Activated T-cell treated with anti-CD3 and anti-CD28 coated beads, Interleukin-2, amount 50 U/mL, for 72 hours (primary cell): ENCODE measurements around the gene MAPKAPK3. TPM values are rescaled to one million over a fixed set of nuclear protein-coding genes. Genes with fewer than 3 reads are reported as not detected.

Source experiments
- ATAC-seq, 2 donors: fragments of 150-1000 bp; cut with Tn5 transposase; replicated peaks in 1 of 2; 2 replicates each; pipeline ENCODE4 v1.10.0; 2021; ENCODE audit warnings: moderate library complexity in 2 of 2, mild to moderate bottlenecking in 1 of 2
- DNase-seq, 2 donors: peaks; one replicate each; pipeline ENCODE4 v3.0.0; 2021 to 2022; ENCODE audit warnings: mixed read lengths in 1 of 2
- H3K27ac Mint-ChIP-seq: one replicate; pipeline ENCODE4 v1.8.0; 2022; ENCODE audit warnings: mild to moderate bottlenecking, moderate library complexity, mixed read lengths
- H3K27me3 Mint-ChIP-seq: one replicate; pipeline ENCODE4 v1.8.0; 2022; ENCODE audit warnings: low read depth, mixed read lengths
- H3K36me3 Mint-ChIP-seq, 2 donors: one replicate each; pipeline ENCODE4 v1.8.0; 2022; ENCODE audit warnings: mixed read lengths in 2 of 2, mild to moderate bottlenecking in 1 of 2; ENCODE audit not compliant: insufficient read depth in 2 of 2
- H3K4me1 Mint-ChIP-seq: one replicate; pipeline ENCODE4 v1.8.0; 2022; ENCODE audit warnings: low read depth, mixed read lengths
- H3K4me3 Mint-ChIP-seq, 2 donors: one replicate each; pipeline ENCODE4 v1.8.0; 2022; ENCODE audit warnings: mild to moderate bottlenecking in 2 of 2, mixed read lengths in 2 of 2, moderate library complexity in 2 of 2
- H3K9me3 Mint-ChIP-seq, 2 donors: one replicate each; pipeline ENCODE4 v1.8.0; 2022; ENCODE audit warnings: mixed read lengths in 2 of 2
- total RNA-seq, 2 donors: library from RNA; stranded (reverse); gene quantifications; one replicate each; pipeline ENCODE4 v1.2.3, GENCODE V29; 2022

Gene MAPKAPK3
- total RNA-seq, 2 donors from 2014 or later: 116 to 129 TPM

DNA sequence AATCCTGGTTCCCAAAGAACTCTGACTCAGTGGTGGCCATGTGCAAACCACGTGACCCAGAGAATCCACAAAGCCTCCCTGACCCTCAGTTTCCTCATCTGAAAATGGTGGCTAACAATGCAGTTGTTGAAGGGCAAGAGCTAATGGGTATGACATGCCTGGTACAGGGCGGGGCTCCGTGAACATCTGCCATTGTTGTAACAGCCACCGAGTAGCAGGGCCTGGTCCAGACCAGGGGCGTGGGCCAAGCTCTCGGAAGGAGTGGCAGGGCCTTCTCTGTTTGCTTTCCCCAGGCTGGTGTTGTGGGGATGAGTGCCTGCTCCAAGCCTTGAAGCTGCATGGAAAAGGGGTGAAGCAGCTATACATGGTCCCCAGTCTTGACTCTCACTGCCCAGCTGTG lies 13.4 kb downstream of the MAPKAPK3 start:
- Mint-ChIP-seq H3K36me3 (peaks cover 2 to 20% of the 10 kb centered on the region in 2 donors), H3K9me3 (no peaks in the 10 kb centered on the region), H3K27ac (no peak overlapping the region), H3K27me3 (no peaks in the 10 kb centered on the region), H3K4me1 (peaks cover 94% of the 10 kb centered on the region), H3K4me3 (peak overlapping the region in 1 of 2 donors; percentile 46)
- no peak for DNase-seq
- ATAC-seq: no peak

DNA sequence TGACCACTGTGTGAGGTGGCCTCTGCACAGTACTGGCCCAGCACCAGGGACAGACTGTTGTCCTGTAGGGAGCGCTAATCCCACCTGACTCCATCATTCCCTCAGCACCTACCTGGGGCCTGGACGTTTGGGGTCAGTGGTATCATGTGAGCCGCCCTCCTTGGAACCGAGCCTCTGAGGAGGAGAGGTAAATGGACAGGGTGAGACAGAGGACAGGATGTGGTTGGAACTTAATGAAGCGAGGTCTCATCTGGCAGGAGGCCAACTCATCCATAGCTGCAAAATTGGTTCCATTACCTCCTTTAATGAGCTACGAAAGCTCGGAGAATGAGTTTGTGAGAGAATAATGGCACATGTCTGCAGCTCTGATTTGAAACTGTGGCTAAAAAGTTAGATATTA lies 13.9 kb downstream of the MAPKAPK3 start:
- Mint-ChIP-seq H3K9me3 (no peaks in the 10 kb centered on the region), H3K4me1 (peaks cover 93% of the 10 kb centered on the region), H3K27ac (no peak overlapping the region), H3K36me3 (peaks cover 2 to 20% of the 10 kb centered on the region in 2 donors), H3K27me3 (no peaks in the 10 kb centered on the region), H3K4me3 (peak overlapping the region in 1 of 2 donors; percentile 19)
- DNase-seq: no peak
- no peak for ATAC-seq

- peak overlapping the region; percentile 97 for H3K27ac Mint-ChIP-seq
- DNase-seq (no peak), ATAC-seq (peak; percentile 46 to 66)
- H3K9me3 Mint-ChIP-seq: no peaks in the 10 kb centered on the region
- H3K27me3 Mint-ChIP-seq: no peaks in the 10 kb centered on the region
- peaks cover 94% of the 10 kb centered on the region for H3K4me1 Mint-ChIP-seq
- H3K4me3 Mint-ChIP-seq: peak overlapping the region; percentile 26 to 78
- H3K36me3 Mint-ChIP-seq: peaks cover 2 to 17% of the 10 kb centered on the region in 2 donors
Measured at GRCh38 chr3:50632450-50632849, 15.5 kb downstream of the MAPKAPK3 start.

DNA sequence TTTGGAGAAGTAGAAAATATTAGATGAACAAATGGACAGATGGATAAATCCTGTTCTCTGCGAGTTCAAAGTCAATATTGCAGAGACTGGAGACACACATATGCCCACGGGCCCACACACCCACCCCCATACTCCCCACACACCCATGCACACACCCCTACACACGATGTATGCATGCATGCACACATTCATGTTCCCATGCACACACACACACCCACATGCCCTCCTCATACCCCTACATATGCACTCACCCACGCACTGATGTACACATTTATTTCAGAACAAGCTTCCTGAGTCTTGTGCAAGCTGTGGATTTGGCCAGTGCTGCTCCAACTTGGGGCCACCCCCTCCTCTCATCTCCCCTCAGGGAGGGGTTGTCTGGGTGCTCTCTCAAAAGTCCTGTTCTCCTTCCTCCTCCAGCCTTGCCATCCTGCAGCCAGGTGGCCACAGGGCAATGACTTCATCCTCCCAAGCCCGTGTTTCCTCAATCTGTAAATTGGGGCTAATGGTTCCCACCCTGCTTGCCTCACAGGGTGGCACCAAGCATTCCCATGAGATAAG lies 16.4 kb downstream of the MAPKAPK3 start:
- no peak overlapping the region for H3K4me3 Mint-ChIP-seq
- no peak for ATAC-seq

GRCh38 chr3:50635066-50635465 lies 18.1 kb downstream of the MAPKAPK3 start:
- Mint-ChIP-seq H3K27me3 (no peaks in the 10 kb centered on the region), H3K4me1 (peaks cover 83% of the 10 kb centered on the region), H3K9me3 (no peaks in the 10 kb centered on the region), H3K36me3 (peaks cover 2 to 19% of the 10 kb centered on the region in 2 donors), H3K27ac (peak overlapping the region; percentile 2), H3K4me3 (no peak overlapping the region)
- ATAC-seq (no peak), DNase-seq (no peak)

More for the DNA sequence above, 16.4 kb downstream of the MAPKAPK3 start:
- no peak for DNase-seq
- peaks cover 2 to 19% of the 10 kb centered on the region in 2 donors for H3K36me3 Mint-ChIP-seq
- H3K27me3 Mint-ChIP-seq: no peaks in the 10 kb centered on the region
- H3K27ac Mint-ChIP-seq: peak overlapping the region; percentile 97
- H3K9me3 Mint-ChIP-seq: no peaks in the 10 kb centered on the region
- peaks cover 94% of the 10 kb centered on the region for H3K4me1 Mint-ChIP-seq

DNA sequence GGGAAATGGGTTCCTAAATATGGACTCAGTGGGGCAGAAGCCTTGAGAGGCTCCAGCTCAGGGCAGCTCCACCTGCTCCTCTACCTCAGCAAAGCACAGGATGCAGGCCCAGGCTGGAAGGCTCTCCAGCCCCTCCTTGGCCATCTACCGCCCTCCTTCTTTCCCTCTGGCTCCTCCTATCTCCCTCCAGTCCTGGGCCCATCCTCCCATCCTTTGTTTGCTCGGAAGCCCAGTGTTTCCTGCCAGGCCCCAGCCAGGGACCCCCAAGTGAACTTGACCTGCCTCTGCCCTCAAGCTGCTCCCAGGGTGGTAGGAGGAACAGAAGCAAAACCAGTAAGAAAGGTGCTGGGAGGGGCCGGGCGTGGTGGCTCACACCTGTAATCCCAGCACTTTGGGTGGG lies 20.1 kb downstream of the MAPKAPK3 start:
- Mint-ChIP-seq H3K4me3 (no peak overlapping the region), H3K4me1 (peaks cover 79% of the 10 kb centered on the region), H3K27me3 (no peaks in the 10 kb centered on the region), H3K9me3 (no peaks in the 10 kb centered on the region), H3K36me3 (peaks cover 2 to 17% of the 10 kb centered on the region in 2 donors), H3K27ac (peak overlapping the region; percentile 21)
- no peak for DNase-seq
- ATAC-seq: no peak

GRCh38 chr3:50637945-50638344 lies 21.0 kb downstream of the MAPKAPK3 start:
- Mint-ChIP-seq H3K36me3 (peaks cover 2 to 20% of the 10 kb centered on the region in 2 donors), H3K9me3 (no peaks in the 10 kb centered on the region), H3K4me3 (no peak overlapping the region), H3K27ac (peak overlapping the region; percentile 92), H3K27me3 (no peaks in the 10 kb centered on the region), H3K4me1 (peaks cover 74% of the 10 kb centered on the region)
- DNase-seq (no peak), ATAC-seq (no peak)

DNA sequence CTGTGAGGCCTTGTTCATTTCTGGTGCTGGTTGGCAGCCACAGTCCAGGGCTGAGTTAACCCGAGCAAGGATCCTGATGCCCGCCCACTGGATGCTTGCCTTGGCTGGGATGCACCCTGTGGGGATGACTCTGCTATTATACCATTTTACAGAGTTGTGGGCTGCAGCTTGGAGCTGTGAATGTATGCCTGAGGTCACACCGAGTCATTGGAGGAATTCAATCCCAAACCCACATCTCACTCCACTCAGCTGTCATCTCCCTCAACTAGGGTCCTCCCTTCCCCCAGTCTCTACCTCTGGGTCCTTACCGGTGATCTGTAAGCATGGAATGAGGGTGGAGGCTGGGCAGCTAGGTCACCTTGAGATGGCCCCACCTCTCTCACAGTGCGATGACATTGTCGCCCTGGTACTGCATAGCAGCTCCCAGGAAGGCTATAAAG lies 22.1 kb downstream of the MAPKAPK3 start:
- Mint-ChIP-seq H3K4me1 (peaks cover 62% of the 10 kb centered on the region), H3K4me3 (no peak overlapping the region), H3K27me3 (no peaks in the 10 kb centered on the region), H3K36me3 (peaks cover 2 to 20% of the 10 kb centered on the region in 2 donors), H3K9me3 (no peaks in the 10 kb centered on the region), H3K27ac (no peak overlapping the region)
- ATAC-seq (no peak), DNase-seq (no peak)

DNA sequence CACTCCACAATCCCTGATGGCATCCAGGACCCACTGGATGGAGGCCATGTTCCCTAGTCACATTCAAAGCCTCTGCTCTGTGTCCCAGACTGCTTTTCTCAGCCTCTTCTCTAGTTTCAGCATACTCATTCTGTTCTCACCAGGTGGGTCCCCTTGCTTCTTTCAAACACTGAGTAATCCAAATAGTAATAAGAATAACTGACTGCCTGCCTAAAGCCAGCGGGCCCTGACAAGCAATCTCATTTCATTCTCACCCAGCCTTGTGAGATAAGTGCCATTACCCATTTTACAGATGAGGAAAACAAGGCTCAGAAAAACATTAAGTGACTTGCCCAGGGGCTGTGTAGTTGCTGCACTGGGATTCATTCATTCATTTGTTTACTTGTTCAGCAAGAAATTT lies 25.4 kb downstream of the MAPKAPK3 start:
- H3K4me3 Mint-ChIP-seq: no peak overlapping the region
- DNase-seq (no peak), ATAC-seq (peak; percentile 60 to 83)
- H3K9me3 Mint-ChIP-seq: no peaks in the 10 kb centered on the region
- peaks cover 2 to 22% of the 10 kb centered on the region in 2 donors for H3K36me3 Mint-ChIP-seq
- no peaks in the 10 kb centered on the region for H3K27me3 Mint-ChIP-seq
- H3K4me1 Mint-ChIP-seq: peaks cover 35% of the 10 kb centered on the region
- no peak overlapping the region for H3K27ac Mint-ChIP-seq

- Mint-ChIP-seq H3K36me3 (peaks cover 2 to 24% of the 10 kb centered on the region in 2 donors), H3K9me3 (no peaks in the 10 kb centered on the region), H3K27ac (no peak overlapping the region), H3K4me3 (no peak overlapping the region), H3K4me1 (peaks cover 20% of the 10 kb centered on the region), H3K27me3 (no peaks in the 10 kb centered on the region)
- DNase-seq (no peak), ATAC-seq (no peak)
Measured at GRCh38 chr3:50644561-50644960, 27.6 kb downstream of the MAPKAPK3 start.

- Mint-ChIP-seq H3K9me3 (no peaks in the 10 kb centered on the region), H3K27me3 (no peaks in the 10 kb centered on the region), H3K27ac (no peak overlapping the region), H3K4me1 (peaks cover 21% of the 10 kb centered on the region), H3K36me3 (peaks cover 2 to 24% of the 10 kb centered on the region in 2 donors), H3K4me3 (no peak overlapping the region)
- ATAC-seq: no peak
- no peak for DNase-seq
Measured at GRCh38 chr3:50645378-50645777, 28.4 kb downstream of the MAPKAPK3 start.

GRCh38 chr3:50648313-50648712 lies 31.4 kb downstream of the MAPKAPK3 start:
- Mint-ChIP-seq H3K27me3 (no peaks in the 10 kb centered on the region), H3K4me1 (peaks cover 11% of the 10 kb centered on the region), H3K9me3 (no peaks in the 10 kb centered on the region), H3K36me3 (peaks cover 2 to 12% of the 10 kb centered on the region in 2 donors), H3K4me3 (no peak overlapping the region), H3K27ac (no peak overlapping the region)
- DNase-seq (no peak), ATAC-seq (no peak)

DNA sequence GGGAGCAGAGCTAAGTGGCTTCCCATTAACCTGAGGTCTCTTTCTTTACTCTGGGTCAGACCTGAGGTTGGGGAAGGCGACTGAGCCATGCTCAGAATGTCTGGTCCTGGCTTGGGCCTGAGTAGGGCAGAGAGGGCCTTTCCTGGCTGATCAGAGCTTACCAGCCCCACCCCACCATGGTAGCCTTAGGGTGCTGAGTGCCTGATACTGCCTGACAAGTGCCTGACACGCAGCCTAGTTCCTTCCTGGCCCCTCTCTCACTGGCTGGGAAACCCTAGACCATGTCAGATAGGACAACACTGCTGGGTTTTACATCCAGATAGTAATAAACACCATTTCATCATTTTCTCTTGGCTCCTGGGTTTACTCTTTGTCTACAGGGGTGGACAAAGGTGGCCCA lies 32.0 kb downstream of the MAPKAPK3 start:
- peak overlapping the region; percentile 20 for H3K27ac Mint-ChIP-seq
- ATAC-seq: no peak
- H3K27me3 Mint-ChIP-seq: no peaks in the 10 kb centered on the region
- peaks cover 2 to 12% of the 10 kb centered on the region in 2 donors for H3K36me3 Mint-ChIP-seq
- no peak for DNase-seq
- H3K9me3 Mint-ChIP-seq: no peaks in the 10 kb centered on the region
- no peak overlapping the region for H3K4me3 Mint-ChIP-seq
- H3K4me1 Mint-ChIP-seq: peaks cover 18% of the 10 kb centered on the region

- Mint-ChIP-seq H3K36me3 (peaks cover 2 to 9% of the 10 kb centered on the region in 2 donors), H3K4me3 (no peak overlapping the region), H3K4me1 (peaks cover 23% of the 10 kb centered on the region), H3K27ac (no peak overlapping the region), H3K9me3 (no peaks in the 10 kb centered on the region), H3K27me3 (no peaks in the 10 kb centered on the region)
- no peak for DNase-seq
- no peak for ATAC-seq
Measured at GRCh38 chr3:50649451-50649931, 32.5 kb downstream of the MAPKAPK3 start.
